HL-60 (cell line): Measurements from ENCODE around the gene TMPRSS4.

Source experiments
- DNase-seq, 2 experiments: peaks; one replicate each; pipeline ENCODE4 v3.0.0-alpha.2; 2010 to 2020; ENCODE audit warnings: low read depth in 1 of 2, low spot score in 1 of 2
- H3K27ac ChIP-seq: fragments of 250-450 bp; sonication (Bioruptor Pico); replicated peaks from 2 replicates; pipeline ENCODE4 v1.5.1; 2020; ENCODE audit warnings: mild to moderate bottlenecking, moderate library complexity
- H3K27me3 ChIP-seq: fragments of 250-450 bp; sonication (Bioruptor Pico); 2 replicates; pipeline ENCODE4 v1.5.1; 2021; ENCODE audit warnings: mild to moderate bottlenecking, moderate library complexity; ENCODE audit not compliant: insufficient read depth, poor library complexity, severe bottlenecking
- H3K4me3 ChIP-seq: replicated peaks from 2 replicates; pipeline ENCODE4 v1.5.1; 2011; ENCODE audit warnings: mild to moderate bottlenecking, control low read depth, low read length; ENCODE audit not compliant: insufficient read depth
- CTCF ChIP-seq: IDR thresholded peaks from one replicate; pipeline ENCODE4 v1.5.1; 2011; ENCODE audit warnings: low read length, control low read depth, inconsistent platforms; ENCODE audit not compliant: insufficient read depth
- GABPA ChIP-seq: IDR thresholded peaks from 2 replicates; pipeline ENCODE4 v1.6.1; 2012; ENCODE audit warnings: low read depth
- POLR2AphosphoS5 ChIP-seq: IDR thresholded peaks from 2 replicates; pipeline ENCODE4 v1.6.1; 2012; ENCODE audit warnings: low read depth
- REST ChIP-seq: IDR thresholded peaks from 2 replicates; pipeline ENCODE4 v1.6.1; 2012; ENCODE audit warnings: low read depth; ENCODE audit not compliant: insufficient replicate concordance
- SPI1 ChIP-seq: IDR thresholded peaks from 2 replicates; pipeline ENCODE4 v1.6.1; 2012; ENCODE audit warnings: low read depth, mild to moderate bottlenecking, borderline replicate concordance

The TMPRSS4 gene

GRCh38 chr11:118046051-118046963 lies 30.6 kb upstream of the TMPRSS4 start:
- Histone ChIP-seq H3K27ac (no peak overlapping the region), H3K4me3 (no peak overlapping the region), H3K27me3 (no peaks in the 10 kb centered on the region)
- TF ChIP-seq CTCF (no peak), GABPA (no peak), POLR2AphosphoS5 (no peak), REST (no peak), SPI1 (no peak)
- DNase-seq = no peak

- TF ChIP-seq CTCF (no peak), POLR2AphosphoS5 (no peak), GABPA (no peak), SPI1 (no peak), REST (no peak)
- no peak for DNase-seq
- H3K27ac ChIP-seq = no peak overlapping the region
- no peak overlapping the region for H3K4me3 ChIP-seq
- H3K27me3 ChIP-seq = no peaks in the 10 kb centered on the region
These were observed 29.7 kb upstream of the TMPRSS4 start for GRCh38 chr11:118046964-118047700.

- no peaks in the 10 kb centered on the region for H3K27me3 ChIP-seq
- TF ChIP-seq CTCF (no peak), SPI1 (no peak), REST (no peak), GABPA (no peak), POLR2AphosphoS5 (no peak)
- H3K4me3 ChIP-seq = no peak overlapping the region
- DNase-seq = no peak
- no peak overlapping the region for H3K27ac ChIP-seq
These were observed 29.1 kb upstream of the TMPRSS4 start for GRCh38 chr11:118047749-118048148.
